ENCODE data around the gene CXorf65. TPM values are rescaled to one million over a fixed set of nuclear protein-coding genes. Genes with fewer than 3 reads are reported as not detected.

CXorf65 gene
- total RNA-seq, 1 experiment from 2014 or later = not detected

DNA sequence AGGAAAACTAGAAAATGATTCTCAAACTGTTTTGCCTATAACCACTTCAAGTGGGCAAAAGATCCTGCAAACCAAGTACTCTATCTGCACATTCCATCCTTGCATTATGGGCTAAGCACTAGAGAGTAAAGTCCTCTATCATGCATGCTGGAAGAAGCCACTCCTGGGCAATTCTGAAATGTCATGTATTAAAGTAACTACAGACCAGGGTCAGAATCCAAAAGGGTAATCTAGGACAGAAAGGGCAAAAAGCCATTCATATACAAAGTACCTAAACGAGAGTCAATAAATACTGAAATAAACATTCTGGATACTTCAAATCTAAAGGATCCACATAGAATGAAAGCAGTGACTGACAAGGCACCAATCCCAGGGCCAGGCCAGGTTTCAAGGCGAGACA, 39.5 kb downstream of the CXorf65 start:
- DNase-seq (ENCODE audit: low spot score) = no peak

- DNase-seq (ENCODE audit: low spot score) = no peak
These were observed 46.4 kb downstream of the CXorf65 start for GRCh38 chrX:71060127-71060526.

- no peak for DNase-seq (ENCODE audit: low spot score)
These were observed 48.6 kb downstream of the CXorf65 start for GRCh38 chrX:71057848-71058530.

DNA sequence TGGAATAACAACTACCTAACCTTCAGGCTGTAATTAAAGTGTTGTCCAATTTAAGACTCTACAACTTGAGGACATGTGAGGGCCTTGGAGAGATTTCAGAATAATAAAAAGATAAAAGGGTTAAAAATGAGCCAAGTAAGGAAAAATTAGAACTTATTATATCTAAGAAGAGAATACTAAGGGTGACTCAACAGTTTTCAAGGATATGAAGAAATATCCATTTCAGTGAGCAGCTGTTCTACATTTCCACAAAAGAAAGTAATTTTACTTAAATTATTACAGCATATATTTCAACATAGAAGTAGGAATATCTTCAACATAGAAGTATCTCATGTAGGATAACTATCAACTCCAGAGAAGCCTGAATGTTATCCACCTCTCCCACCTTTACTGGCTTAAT, 49.7 kb downstream of the CXorf65 start:
- DNase-seq (ENCODE audit: low spot score) = no peak

Other genes starting within 250 kb of the CXorf65 start
- 0.22 TPM in 1 of 2 replicates, not detected in the other for gene TEX11, start 198.0 kb downstream of the CXorf65 start, total RNA-seq (2014; rRNA removed; shearing (Covaris generic))
- not detected in 2 replicates for gene SLC7A3, start 175.6 kb downstream of the CXorf65 start, total RNA-seq (2014; rRNA removed; shearing (Covaris generic))
- 69.0 and 101 TPM in 2 replicates for gene SNX12, start 38.4 kb downstream of the CXorf65 start, total RNA-seq (2014; rRNA removed; shearing (Covaris generic))
- 0.98 and 2.4 TPM in 2 replicates for gene FOXO4, start 10.9 kb downstream of the CXorf65 start, total RNA-seq (2014; rRNA removed; shearing (Covaris generic))
- 0.22 and 1.4 TPM in 2 replicates for gene IL2RG, start 4.8 kb upstream of the CXorf65 start, total RNA-seq (2014; rRNA removed; shearing (Covaris generic))
- gene MED12, start 11.9 kb upstream of the CXorf65 start, total RNA-seq (2014; rRNA removed; shearing (Covaris generic)) = 16.9 and 26.8 TPM in 2 replicates
- 0.22 and 0.72 TPM in 2 replicates for gene NLGN3, start 38.1 kb upstream of the CXorf65 start, total RNA-seq (2014; rRNA removed; shearing (Covaris generic))
- not detected in 2 replicates for gene GJB1, start 116.5 kb upstream of the CXorf65 start, total RNA-seq (2014; rRNA removed; shearing (Covaris generic))
- gene ZMYM3, start 147.4 kb upstream of the CXorf65 start, total RNA-seq (2014; rRNA removed; shearing (Covaris generic)) = 15.5 and 16.8 TPM in 2 replicates
- 512 and 514 TPM in 2 replicates for gene NONO, start 176.9 kb upstream of the CXorf65 start, total RNA-seq (2014; rRNA removed; shearing (Covaris generic))
- gene ITGB1BP2, start 195.0 kb upstream of the CXorf65 start, total RNA-seq (2014; rRNA removed; shearing (Covaris generic)) = 1.0 and 1.2 TPM in 2 replicates